SK-N-SH (cell line): Measurements from ENCODE around the gene ARHGEF25. TPM values are rescaled to one million over a fixed set of nuclear protein-coding genes. Genes with fewer than 3 reads are reported as not detected.

Source experiments
- CTCF ChIA-PET: fragments of 300-600, 350-600 bp; formaldehyde crosslinking; extraction: SDS; loops from one replicate; lab custom pipeline; 2021; lab: Yijun Ruan, JAX
- POLR2A ChIA-PET: fragments of 350-600 bp; sonication (Branson Sonifier 250); formaldehyde crosslinking; extraction: SDS; loops from one replicate; lab custom pipeline; 2020; ENCODE audit warnings: antibody characterized with exemption, inconsistent platforms; lab: Yijun Ruan, JAX
- DNase-seq: peaks from one replicate; pipeline ENCODE4 v3.0.0; 2012
- H2AFZ ChIP-seq: fragments of 200-600 bp; sonication (generic); 2 replicates; pipeline ENCODE4 v1.8.1; 2016; ENCODE audit warnings: antibody characterized with exemption, mild to moderate bottlenecking, low read depth
- H3F3A ChIP-seq: fragments of 200-600 bp; sonication (generic); replicated peaks from 2 replicates; pipeline ENCODE3; 2016; ENCODE audit warnings: antibody characterized with exemption, mild to moderate bottlenecking; ENCODE audit not compliant: insufficient read depth
- H3K27ac ChIP-seq, 2 experiments: fragments of 200-500 bp in 1 of 2; fragments of 200-600 bp in 1 of 2; sonication (Bioruptor generic) in 1 of 2; sonication (generic), shearing (Covaris generic) in 1 of 2; 2 replicates each; pipeline versions ENCODE4 v1.5.1 to v1.6.1; 2014 to 2016; ENCODE audit warnings: low read depth in 2 of 2, inconsistent platforms in 1 of 2, low read length in 1 of 2, mild to moderate bottlenecking in 1 of 2, mixed read lengths in 1 of 2
- H3K27me3 ChIP-seq: fragments of 200-600 bp; sonication (generic), shearing (Covaris generic); 2 replicates; pipeline ENCODE4 v1.6.1; 2016; ENCODE audit warnings: mixed run types; ENCODE audit not compliant: insufficient read depth
- H3K36me3 ChIP-seq, 2 experiments: fragments of 200-500 bp in 1 of 2; fragments of 200-600 bp in 1 of 2; sonication (Bioruptor generic) in 1 of 2; sonication (generic) in 1 of 2; replicated peaks in 1 of 2; 2 replicates each; pipeline versions ENCODE3 to v1.5.1; 2014 to 2016; ENCODE audit warnings: low read length in 1 of 2, mild to moderate bottlenecking in 1 of 2; ENCODE audit not compliant: insufficient read depth in 2 of 2, control insufficient read depth in 1 of 2
- H3K4me1 ChIP-seq, 2 experiments: fragments of 200-500 bp in 1 of 2; fragments of 200-600 bp in 1 of 2; sonication (Bioruptor generic) in 1 of 2; sonication (generic), shearing (Covaris generic) in 1 of 2; 2 replicates each; pipeline versions ENCODE4 v1.5.1 to v1.6.1; 2014 to 2016; ENCODE audit warnings: low read depth in 1 of 2, low read length in 1 of 2, mixed run types in 1 of 2; ENCODE audit not compliant: insufficient read depth in 2 of 2, control insufficient read depth in 1 of 2
- H3K4me2 ChIP-seq: fragments of 200-600 bp; sonication (generic), shearing (Covaris generic); 2 replicates; pipeline ENCODE4 v1.6.1; 2017; ENCODE audit warnings: mixed run types
- H3K4me3 ChIP-seq, 2 experiments: fragments of 200-500 bp in 1 of 2; fragments of 200-600 bp in 1 of 2; sonication (Bioruptor generic) in 1 of 2; sonication (generic), shearing (Covaris generic) in 1 of 2; 2 replicates each; pipeline versions ENCODE4 v1.5.1 to v1.8.1; 2014 to 2016; ENCODE audit warnings: low read depth in 2 of 2, inconsistent platforms in 1 of 2, low read length in 1 of 2, mild to moderate bottlenecking in 1 of 2, mixed read lengths in 1 of 2, moderate library complexity in 1 of 2
- H3K79me2 ChIP-seq: fragments of 200-600 bp; sonication (generic); 2 replicates; pipeline ENCODE4 v1.8.1; 2017; ENCODE audit warnings: mild to moderate bottlenecking; ENCODE audit not compliant: insufficient read depth
- H3K9ac ChIP-seq: fragments of 200-600 bp; sonication (generic); 2 replicates; pipeline ENCODE4 v1.6.1; 2017; ENCODE audit warnings: mixed run types
- H3K9me2 ChIP-seq: fragments of 200-600 bp; sonication (generic); 2 replicates; pipeline ENCODE4 v1.6.1; 2017; ENCODE audit warnings: mixed run types
- H3K9me3 ChIP-seq: fragments of 200-600 bp; sonication (generic); 2 replicates; pipeline ENCODE4 v1.6.1; 2017; ENCODE audit warnings: mixed run types, mild to moderate bottlenecking, moderate library complexity
- H4K20me1 ChIP-seq: fragments of 200-600 bp; sonication (generic); 2 replicates; pipeline ENCODE4 v1.6.1; 2017; ENCODE audit warnings: mild to moderate bottlenecking, mixed run types; ENCODE audit not compliant: insufficient read depth
- EZH2phosphoT487 ChIP-seq: fragments of 200-600 bp; sonication (generic); IDR thresholded peaks from 2 replicates; pipeline ENCODE4 v1.6.1; 2017; ENCODE audit warnings: low read depth, mixed run types, mild to moderate bottlenecking, antibody characterized with exemption, moderate library complexity, borderline replicate concordance
- FOSL2 ChIP-seq: IDR thresholded peaks from 2 replicates; pipeline ENCODE4 v1.4.0; 2012; ENCODE audit warnings: low read depth, mild to moderate bottlenecking, moderate library complexity, borderline replicate concordance
- FOXJ3 ChIP-seq: sonication (generic); formaldehyde crosslinking; IDR thresholded peaks from 2 replicates; pipeline ENCODE4 v1.5.1; 2020; ENCODE audit warnings: mild to moderate bottlenecking, missing genetic modification reagents
- JUND ChIP-seq: IDR thresholded peaks from 2 replicates; pipeline ENCODE4 v1.4.0; 2012
- MAX ChIP-seq: IDR thresholded peaks from 2 replicates; pipeline ENCODE4 v1.4.0; 2012; ENCODE audit warnings: low read depth
- MEF2A ChIP-seq: IDR thresholded peaks from 2 replicates; pipeline ENCODE4 v1.4.0; 2012; ENCODE audit warnings: low read depth, borderline replicate concordance
- NRF1 ChIP-seq: IDR thresholded peaks from 2 replicates; pipeline ENCODE4 v1.6.1; 2012; ENCODE audit warnings: low read depth, mild to moderate bottlenecking, low read length
- SIN3A ChIP-seq: IDR thresholded peaks from 2 replicates; pipeline ENCODE4 v1.6.1; 2012; ENCODE audit warnings: low read depth, mild to moderate bottlenecking, low read length, moderate library complexity, borderline replicate concordance
- TAF1 ChIP-seq: IDR thresholded peaks from 2 replicates; pipeline ENCODE4 v1.6.1; 2012; ENCODE audit warnings: low read depth, mild to moderate bottlenecking, low read length, moderate library complexity, borderline replicate concordance
- USF2 ChIP-seq: fragments of 150-350 bp; IDR thresholded peaks from 2 replicates; pipeline ENCODE4 v1.6.1; 2017; ENCODE audit warnings: antibody characterized with exemption, low read length, low read depth, borderline replicate concordance
- WGBS: methylation state at CpG from one replicate; pipeline ENCODE4 v1.1.6; 2017; ENCODE audit warnings: low lambda C conversion rate; 5-methylcytosine and 5-hydroxymethylcytosine counted together
- polyA plus RNA-seq, 3 experiments: library from polyadenylated mRNA; depleted of rRNA; stranded (reverse); fragments of >200 nt; gene quantifications; 2 replicates each; pipeline ENCODE4 v1.2.3, GENCODE V29; 2012
- TF ChIP-seq, protein P1 (sequence below): fragments of 200-600 bp; sonication (generic); IDR thresholded peaks from 2 replicates; pipeline ENCODE4 v1.6.1; 2017; ENCODE audit warnings: antibody characterized with exemption, mild to moderate bottlenecking, moderate library complexity
- TF ChIP-seq, protein P2 (sequence below): IDR thresholded peaks from 2 replicates; pipeline ENCODE4 v1.4.0; 2012; ENCODE audit warnings: low read depth, borderline replicate concordance
- TF ChIP-seq, protein P3 (sequence below): IDR thresholded peaks from 2 replicates; pipeline ENCODE4 v1.6.1; 2012; ENCODE audit warnings: mild to moderate bottlenecking, low read depth, low read length, moderate library complexity
- TF ChIP-seq, protein P4 (sequence below): fragments of 150-350 bp; IDR thresholded peaks from 2 replicates; pipeline ENCODE4 v1.6.1; 2016; ENCODE audit warnings: mild to moderate bottlenecking, low read depth, low read length

Gene ARHGEF25
- polyA plus RNA-seq, 1 of the 3 experiments (the other 2 are of a cell fraction), result 48.1 TPM

DNA sequence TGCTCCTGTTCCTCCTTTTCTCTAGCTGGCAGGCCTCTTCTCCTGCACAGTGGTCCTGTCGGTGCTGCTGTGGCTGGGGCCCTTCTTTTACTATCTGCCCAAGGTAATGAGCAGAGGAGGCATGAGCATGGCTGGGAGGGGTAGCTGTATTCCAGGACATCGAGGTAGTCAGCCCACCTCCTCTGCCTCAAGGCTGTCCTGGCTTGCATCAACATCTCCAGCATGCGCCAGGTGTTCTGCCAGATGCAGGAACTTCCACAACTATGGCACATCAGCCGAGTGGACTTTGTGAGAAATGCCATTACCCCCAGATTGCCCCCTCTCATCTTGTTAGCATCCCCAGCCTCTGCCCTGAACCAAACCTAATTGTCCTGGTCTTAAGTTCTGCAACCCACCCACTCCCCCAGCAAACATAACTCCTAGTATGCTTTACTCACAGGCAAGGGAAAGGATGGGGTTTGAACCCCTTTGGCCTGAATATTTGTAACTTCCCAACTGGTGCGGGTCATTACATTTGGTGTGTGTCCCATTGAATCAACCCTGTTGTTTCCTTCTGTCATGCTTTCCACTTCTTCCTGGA lies 12.7 kb downstream of the ARHGEF25 start:
- Histone ChIP-seq H3K27ac (no peak overlapping the region), H3K9me2 (no peaks in the 10 kb centered on the region), H2AFZ (no peak overlapping the region), H3F3A (no peaks in the 10 kb centered on the region), H3K36me3 (peaks cover 0 to 2% of the 10 kb centered on the region in 2 experiments), H3K79me2 (no peaks in the 10 kb centered on the region), H3K4me2 (no peak overlapping the region), H3K4me3 (no peak overlapping the region), H3K27me3 (no peaks in the 10 kb centered on the region), H4K20me1 (no peaks in the 10 kb centered on the region), H3K4me1 (peaks cover 0 to 7% of the 10 kb centered on the region in 2 experiments; a peak in 1 of 4 replicates), H3K9ac (no peak overlapping the region), H3K9me3 (no peaks in the 10 kb centered on the region)
- TF ChIP-seq FOXJ3 (CRISPR knock-in tag) (no peak), MAX (no peak), JUND (no peak), EZH2phosphoT487 (no peak), MEF2A (no peak), TAF1 (no peak), USF2 (no peak), FOSL2 (no peak), SIN3A (no peak), NRF1 (no peak)
- TF ChIP-seq, protein P1, sequence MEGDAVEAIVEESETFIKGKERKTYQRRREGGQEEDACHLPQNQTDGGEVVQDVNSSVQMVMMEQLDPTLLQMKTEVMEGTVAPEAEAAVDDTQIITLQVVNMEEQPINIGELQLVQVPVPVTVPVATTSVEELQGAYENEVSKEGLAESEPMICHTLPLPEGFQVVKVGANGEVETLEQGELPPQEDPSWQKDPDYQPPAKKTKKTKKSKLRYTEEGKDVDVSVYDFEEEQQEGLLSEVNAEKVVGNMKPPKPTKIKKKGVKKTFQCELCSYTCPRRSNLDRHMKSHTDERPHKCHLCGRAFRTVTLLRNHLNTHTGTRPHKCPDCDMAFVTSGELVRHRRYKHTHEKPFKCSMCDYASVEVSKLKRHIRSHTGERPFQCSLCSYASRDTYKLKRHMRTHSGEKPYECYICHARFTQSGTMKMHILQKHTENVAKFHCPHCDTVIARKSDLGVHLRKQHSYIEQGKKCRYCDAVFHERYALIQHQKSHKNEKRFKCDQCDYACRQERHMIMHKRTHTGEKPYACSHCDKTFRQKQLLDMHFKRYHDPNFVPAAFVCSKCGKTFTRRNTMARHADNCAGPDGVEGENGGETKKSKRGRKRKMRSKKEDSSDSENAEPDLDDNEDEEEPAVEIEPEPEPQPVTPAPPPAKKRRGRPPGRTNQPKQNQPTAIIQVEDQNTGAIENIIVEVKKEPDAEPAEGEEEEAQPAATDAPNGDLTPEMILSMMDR, result no peak
- TF ChIP-seq, protein P2, sequence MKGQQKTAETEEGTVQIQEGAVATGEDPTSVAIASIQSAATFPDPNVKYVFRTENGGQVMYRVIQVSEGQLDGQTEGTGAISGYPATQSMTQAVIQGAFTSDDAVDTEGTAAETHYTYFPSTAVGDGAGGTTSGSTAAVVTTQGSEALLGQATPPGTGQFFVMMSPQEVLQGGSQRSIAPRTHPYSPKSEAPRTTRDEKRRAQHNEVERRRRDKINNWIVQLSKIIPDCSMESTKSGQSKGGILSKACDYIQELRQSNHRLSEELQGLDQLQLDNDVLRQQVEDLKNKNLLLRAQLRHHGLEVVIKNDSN, result no peak
- TF ChIP-seq, protein P3, sequence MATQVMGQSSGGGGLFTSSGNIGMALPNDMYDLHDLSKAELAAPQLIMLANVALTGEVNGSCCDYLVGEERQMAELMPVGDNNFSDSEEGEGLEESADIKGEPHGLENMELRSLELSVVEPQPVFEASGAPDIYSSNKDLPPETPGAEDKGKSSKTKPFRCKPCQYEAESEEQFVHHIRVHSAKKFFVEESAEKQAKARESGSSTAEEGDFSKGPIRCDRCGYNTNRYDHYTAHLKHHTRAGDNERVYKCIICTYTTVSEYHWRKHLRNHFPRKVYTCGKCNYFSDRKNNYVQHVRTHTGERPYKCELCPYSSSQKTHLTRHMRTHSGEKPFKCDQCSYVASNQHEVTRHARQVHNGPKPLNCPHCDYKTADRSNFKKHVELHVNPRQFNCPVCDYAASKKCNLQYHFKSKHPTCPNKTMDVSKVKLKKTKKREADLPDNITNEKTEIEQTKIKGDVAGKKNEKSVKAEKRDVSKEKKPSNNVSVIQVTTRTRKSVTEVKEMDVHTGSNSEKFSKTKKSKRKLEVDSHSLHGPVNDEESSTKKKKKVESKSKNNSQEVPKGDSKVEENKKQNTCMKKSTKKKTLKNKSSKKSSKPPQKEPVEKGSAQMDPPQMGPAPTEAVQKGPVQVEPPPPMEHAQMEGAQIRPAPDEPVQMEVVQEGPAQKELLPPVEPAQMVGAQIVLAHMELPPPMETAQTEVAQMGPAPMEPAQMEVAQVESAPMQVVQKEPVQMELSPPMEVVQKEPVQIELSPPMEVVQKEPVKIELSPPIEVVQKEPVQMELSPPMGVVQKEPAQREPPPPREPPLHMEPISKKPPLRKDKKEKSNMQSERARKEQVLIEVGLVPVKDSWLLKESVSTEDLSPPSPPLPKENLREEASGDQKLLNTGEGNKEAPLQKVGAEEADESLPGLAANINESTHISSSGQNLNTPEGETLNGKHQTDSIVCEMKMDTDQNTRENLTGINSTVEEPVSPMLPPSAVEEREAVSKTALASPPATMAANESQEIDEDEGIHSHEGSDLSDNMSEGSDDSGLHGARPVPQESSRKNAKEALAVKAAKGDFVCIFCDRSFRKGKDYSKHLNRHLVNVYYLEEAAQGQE, result no peak
- TF ChIP-seq, protein P4, sequence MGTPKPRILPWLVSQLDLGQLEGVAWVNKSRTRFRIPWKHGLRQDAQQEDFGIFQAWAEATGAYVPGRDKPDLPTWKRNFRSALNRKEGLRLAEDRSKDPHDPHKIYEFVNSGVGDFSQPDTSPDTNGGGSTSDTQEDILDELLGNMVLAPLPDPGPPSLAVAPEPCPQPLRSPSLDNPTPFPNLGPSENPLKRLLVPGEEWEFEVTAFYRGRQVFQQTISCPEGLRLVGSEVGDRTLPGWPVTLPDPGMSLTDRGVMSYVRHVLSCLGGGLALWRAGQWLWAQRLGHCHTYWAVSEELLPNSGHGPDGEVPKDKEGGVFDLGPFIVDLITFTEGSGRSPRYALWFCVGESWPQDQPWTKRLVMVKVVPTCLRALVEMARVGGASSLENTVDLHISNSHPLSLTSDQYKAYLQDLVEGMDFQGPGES, result no peak
- 63% methylated on average over 3 of the region's 5 CpGs for WGBS
- POLR2A ChIA-PET, result interaction anchor here (0.9 to 1.0 kb wide), 2 partner anchors 20 to 41 kb away, joined by 3 to 5 read pairs; no protein-coding TSS in a partner anchor
- CTCF ChIA-PET, result interaction anchor here (1.7 to 11.0 kb wide), 4 partner anchors 9 to 41 kb away, joined by 5 to 298 read pairs (median 47); partner anchors contain the start of genes ARHGEF25 and B4GALNT1
- no peak for DNase-seq
